Chondrocyte (in vitro differentiated cells): ENCODE results near the gene DDX18. TPM values are rescaled to one million over a fixed set of nuclear protein-coding genes. Genes with fewer than 3 reads are reported as not detected.
A peak's percentile ranks its signal among the peaks of the same experiment; 100 is the strongest.

Experiments used
- DNase-seq: peaks from one replicate; pipeline ENCODE4 v3.0.0; 2021; ENCODE audit warnings: mixed read lengths, low spot score
- H3K27ac Mint-ChIP-seq: one replicate; pipeline ENCODE4 v1.8.0; 2021; ENCODE audit warnings: mild to moderate bottlenecking, moderate library complexity, mixed read lengths; ENCODE audit not compliant: unreplicated experiment
- H3K27me3 Mint-ChIP-seq: 2 replicates; pipeline ENCODE4 v1.8.0; 2021; ENCODE audit warnings: low read depth, mixed read lengths
- H3K36me3 Mint-ChIP-seq: 2 replicates; pipeline ENCODE4 v1.8.0; 2021; ENCODE audit warnings: low read depth, mixed read lengths
- H3K4me1 Mint-ChIP-seq: 2 replicates; pipeline ENCODE4 v1.8.0; 2021; ENCODE audit warnings: low read depth, mild to moderate bottlenecking, mixed read lengths
- H3K4me3 Mint-ChIP-seq: one replicate; pipeline ENCODE4 v1.8.0; 2021; ENCODE audit warnings: mild to moderate bottlenecking, moderate library complexity, mixed read lengths; ENCODE audit not compliant: unreplicated experiment
- H3K9me3 Mint-ChIP-seq: 2 replicates; pipeline ENCODE4 v1.8.0; 2021; ENCODE audit warnings: low read depth, mixed read lengths
- CTCF ChIP-seq: fragments of 200-600 bp; sonication (generic); IDR thresholded peaks from 2 replicates; pipeline ENCODE4 v1.5.0; 2021; ENCODE audit warnings: antibody characterized with exemption, mild to moderate bottlenecking, moderate library complexity
- long read RNA-seq: library from polyadenylated mRNA; stranded (forward); transcript quantifications from one replicate; pipeline ENCODE4 v2.0.0, GENCODE V29; 2021
- total RNA-seq: library from RNA; stranded (reverse); gene quantifications from 3 replicates; pipeline ENCODE4 v1.2.1, GENCODE V29; 2021

DDX18 gene
- 40.6 to 46.8 TPM (median 43.2 TPM) in 3 replicates for total RNA-seq
- long read RNA-seq, transcript DDX18-201 (14 exons, 3,796 nt), result major isoform, 79 of 97 reads
- long read RNA-seq, partial matches to known transcripts, result 5 of 97 reads
- long read RNA-seq, other reads (novel, unspliced or antisense), result 13 of 97 reads

GRCh38 chr2:117814417-117815264, at the start of gene DDX18:
DDX18 (plus strand) TSS chr2:117814691; CDS start chr2:117814778, 87 bp downstream.
- peak; percentile 98 for DNase-seq
- H3K27me3 Mint-ChIP-seq, result peaks cover 11% of the 10 kb centered on the region
- H3K4me1 Mint-ChIP-seq, result peaks cover 17% of the 10 kb centered on the region
- peak within 1 kb of the TSS; percentile 89 for H3K4me3 Mint-ChIP-seq
- peak within 1 kb of the TSS; percentile 96 for H3K27ac Mint-ChIP-seq
- no peaks in the 10 kb centered on the region for H3K9me3 Mint-ChIP-seq
- peak; percentile 99 for TF ChIP-seq CTCF
- H3K36me3 Mint-ChIP-seq, result peaks cover 14% of the 10 kb centered on the region

GRCh38 chr2:117770730-117771129, 43.8 kb upstream of the DDX18 start:
- H3K36me3 Mint-ChIP-seq, result no peaks in the 10 kb centered on the region
- no peaks in the 10 kb centered on the region for H3K9me3 Mint-ChIP-seq
- H3K27ac Mint-ChIP-seq, result no peak overlapping the region
- H3K27me3 Mint-ChIP-seq, result peaks cover 16% of the 10 kb centered on the region
- no peak for DNase-seq
- H3K4me1 Mint-ChIP-seq, result no peaks in the 10 kb centered on the region
- H3K4me3 Mint-ChIP-seq, result no peak overlapping the region
- no peak for TF ChIP-seq CTCF

GRCh38 chr2:117771969-117772630, 42.4 kb upstream of the DDX18 start:
- Mint-ChIP-seq H3K4me3 (no peak overlapping the region), H3K36me3 (no peaks in the 10 kb centered on the region)
- DNase-seq, result no peak

GRCh38 chr2:117774716-117775115, 39.8 kb upstream of the DDX18 start:
- no peak overlapping the region for H3K27ac Mint-ChIP-seq
- peaks cover 20% of the 10 kb centered on the region for H3K27me3 Mint-ChIP-seq
- no peak overlapping the region for H3K4me3 Mint-ChIP-seq
- peaks cover under 1% of the 10 kb centered on the region for H3K36me3 Mint-ChIP-seq
- H3K9me3 Mint-ChIP-seq, result no peaks in the 10 kb centered on the region
- DNase-seq, result no peak
- TF ChIP-seq CTCF, result no peak
- H3K4me1 Mint-ChIP-seq, result no peaks in the 10 kb centered on the region

More at GRCh38 chr2:117771969-117772630, 42.4 kb upstream of the DDX18 start:
- H3K9me3 Mint-ChIP-seq, result no peaks in the 10 kb centered on the region
- H3K4me1 Mint-ChIP-seq, result no peaks in the 10 kb centered on the region
- no peak overlapping the region for H3K27ac Mint-ChIP-seq
- peak; percentile 83 for TF ChIP-seq CTCF
- peaks cover 23% of the 10 kb centered on the region for H3K27me3 Mint-ChIP-seq

- Mint-ChIP-seq H3K4me3 (no peak overlapping the region), H3K4me1 (no peaks in the 10 kb centered on the region), H3K27ac (no peak overlapping the region), H3K9me3 (no peaks in the 10 kb centered on the region), H3K36me3 (peaks cover 1% of the 10 kb centered on the region), H3K27me3 (peaks cover 18% of the 10 kb centered on the region)
- no peak for TF ChIP-seq CTCF
- DNase-seq, result no peak
Observed at GRCh38 chr2:117775703-117776219, 38.7 kb upstream of the DDX18 start.
